ENCODE measurements around the gene DOK6.

- TF ChIP-seq EP300 (IDR thresholded peaks at IDR 0.05; ENCODE audit: low read depth) (no peak), CTCF (IDR thresholded peaks at IDR 0.05) (no peak), POLR2A (IDR thresholded peaks at IDR 0.05) (no peak), POLR2AphosphoS5 (IDR thresholded peaks at IDR 0.05) (no peak)
These were observed 10.5 kb downstream of the DOK6 start for GRCh38 chr18:69411199-69411598.

Measured in transverse colon (tissue), 4 donors.